ENCODE data around the gene ARL1. TPM values are rescaled to one million over a fixed set of nuclear protein-coding genes. Genes with fewer than 3 reads are reported as not detected.

The ARL1 gene
- total RNA-seq, 1 donor from 2014 or later = 104 TPM

GRCh38 chr12:101351682-101352081, 55.9 kb downstream of the ARL1 start:
- intact Hi-C loops (cut with DNase I) = no loop called here
- ATAC-seq (ENCODE audit: poor library complexity) = no peak
- DNase-seq = no peak

GRCh38 chr12:101343893-101344292, 63.7 kb downstream of the ARL1 start:
- intact Hi-C loops (cut with DNase I) = no loop called here
- ATAC-seq (ENCODE audit: poor library complexity) (no peak), DNase-seq (no peak)

Other genes with a start within 250 kb of the ARL1 start
- gene SLC5A8, start 197.5 kb downstream of the ARL1 start, total RNA-seq = not detected
- gene UTP20, start 127.7 kb downstream of the ARL1 start, total RNA-seq = 5.1 TPM
- gene SPIC, start 67.6 kb upstream of the ARL1 start, total RNA-seq = not detected
- gene MYBPC1, start 187.2 kb upstream of the ARL1 start, total RNA-seq = 8.3 TPM

All from Right ventricle myocardium superior (tissue), 1 donor.